ENCODE results near the gene LSM2.

DNA sequence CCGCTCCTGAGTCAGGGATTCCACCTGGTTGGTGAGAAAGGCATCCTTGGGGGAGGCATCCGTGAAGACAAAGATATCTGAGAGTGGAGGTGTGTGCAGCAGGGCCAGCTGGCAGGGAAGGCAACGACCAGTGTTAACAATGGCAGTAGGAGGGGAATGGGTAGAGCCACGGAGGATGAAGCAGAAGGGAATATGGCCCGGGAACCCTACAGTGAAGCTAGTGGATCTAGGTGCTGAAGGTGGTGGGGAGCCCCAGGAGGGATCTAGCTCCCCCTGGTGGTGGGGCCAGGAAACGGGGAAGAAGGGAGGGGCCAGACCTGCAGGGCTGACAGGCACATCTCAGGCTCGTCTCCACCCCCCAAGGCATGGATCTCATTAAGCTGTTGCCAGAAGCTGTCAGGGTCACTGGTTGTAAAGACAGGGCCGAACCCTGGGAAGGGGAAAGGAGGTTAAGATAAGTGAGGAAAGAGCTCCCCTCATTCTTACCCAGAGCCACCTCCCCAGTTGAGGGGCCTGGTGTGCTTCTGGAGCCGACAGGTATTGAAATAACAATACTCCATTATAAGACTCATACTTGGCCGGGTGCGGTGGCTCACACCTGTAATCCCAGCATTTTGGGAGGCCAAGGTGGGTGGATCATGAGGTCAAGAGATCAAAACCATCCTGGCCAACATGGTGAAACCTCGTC, 36.9 kb downstream of the LSM2 start:
- TF ChIP-seq, protein P1, sequence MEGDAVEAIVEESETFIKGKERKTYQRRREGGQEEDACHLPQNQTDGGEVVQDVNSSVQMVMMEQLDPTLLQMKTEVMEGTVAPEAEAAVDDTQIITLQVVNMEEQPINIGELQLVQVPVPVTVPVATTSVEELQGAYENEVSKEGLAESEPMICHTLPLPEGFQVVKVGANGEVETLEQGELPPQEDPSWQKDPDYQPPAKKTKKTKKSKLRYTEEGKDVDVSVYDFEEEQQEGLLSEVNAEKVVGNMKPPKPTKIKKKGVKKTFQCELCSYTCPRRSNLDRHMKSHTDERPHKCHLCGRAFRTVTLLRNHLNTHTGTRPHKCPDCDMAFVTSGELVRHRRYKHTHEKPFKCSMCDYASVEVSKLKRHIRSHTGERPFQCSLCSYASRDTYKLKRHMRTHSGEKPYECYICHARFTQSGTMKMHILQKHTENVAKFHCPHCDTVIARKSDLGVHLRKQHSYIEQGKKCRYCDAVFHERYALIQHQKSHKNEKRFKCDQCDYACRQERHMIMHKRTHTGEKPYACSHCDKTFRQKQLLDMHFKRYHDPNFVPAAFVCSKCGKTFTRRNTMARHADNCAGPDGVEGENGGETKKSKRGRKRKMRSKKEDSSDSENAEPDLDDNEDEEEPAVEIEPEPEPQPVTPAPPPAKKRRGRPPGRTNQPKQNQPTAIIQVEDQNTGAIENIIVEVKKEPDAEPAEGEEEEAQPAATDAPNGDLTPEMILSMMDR (IDR thresholded peaks at IDR 0.05 in 4 of 5, conservative IDR thresholded peaks at IDR 0.05 in 1 of 5): peak; percentile 66 to 89 (median 83)
- TF ChIP-seq POLR2A (IDR thresholded peaks at IDR 0.05): no peak

Measured in gastrocnemius medialis (tissue), 4 donors.